HFF-Myc (cell line): ENCODE measurements around the gene GDPD4.

Experiments used
- DNase-seq: peaks from one replicate; pipeline ENCODE4 v3.0.0-alpha.2; 2011; ENCODE audit warnings: low read depth; ENCODE audit errors: extremely low read depth
- H3K4me3 ChIP-seq: replicated peaks from 2 replicates; pipeline ENCODE4 v1.5.1; 2011; ENCODE audit warnings: low read depth, mild to moderate bottlenecking, control low read depth, low read length
- CTCF ChIP-seq: IDR thresholded peaks from 2 replicates; pipeline ENCODE4 v1.5.1; 2012; ENCODE audit warnings: mild to moderate bottlenecking, low read depth, low read length, control low read depth; ENCODE audit errors: missing control alignments

GDPD4 gene

GRCh38 chr11:77214557-77214956 lies 86.9 kb downstream of the GDPD4 start:
- DNase-seq, result no peak
- no peak overlapping the region for H3K4me3 ChIP-seq
- TF ChIP-seq CTCF, result no peak

- H3K4me3 ChIP-seq, result no peak overlapping the region
- TF ChIP-seq CTCF, result no peak
- no peak for DNase-seq
Measured at GRCh38 chr11:77213589-77214428, 87.7 kb downstream of the GDPD4 start.

GRCh38 chr11:77213029-77213579 lies 88.4 kb downstream of the GDPD4 start:
- TF ChIP-seq CTCF, result no peak
- H3K4me3 ChIP-seq, result no peak overlapping the region
- DNase-seq, result no peak

GRCh38 chr11:77212314-77213007 lies 89.0 kb downstream of the GDPD4 start:
- no peak for TF ChIP-seq CTCF
- no peak overlapping the region for H3K4me3 ChIP-seq

GRCh38 chr11:77211594-77212251 lies 89.8 kb downstream of the GDPD4 start:
- no peak for TF ChIP-seq CTCF
- DNase-seq, result no peak
- no peak overlapping the region for H3K4me3 ChIP-seq

More at GRCh38 chr11:77212314-77213007, 89.0 kb downstream of the GDPD4 start:
- DNase-seq, result no peak

- no peak overlapping the region for H3K4me3 ChIP-seq
- DNase-seq, result no peak
- no peak for TF ChIP-seq CTCF
Measured at GRCh38 chr11:77211040-77211451, 90.4 kb downstream of the GDPD4 start.
